ENCODE measurements around the gene ZC3H10. TPM values are rescaled to one million over a fixed set of nuclear protein-coding genes. Genes with fewer than 3 reads are reported as not detected.

ZC3H10 gene
- total and polyA plus RNA-seq, 8 donors, result 4.2 to 8.7 (median 5.9) TPM

DNA sequence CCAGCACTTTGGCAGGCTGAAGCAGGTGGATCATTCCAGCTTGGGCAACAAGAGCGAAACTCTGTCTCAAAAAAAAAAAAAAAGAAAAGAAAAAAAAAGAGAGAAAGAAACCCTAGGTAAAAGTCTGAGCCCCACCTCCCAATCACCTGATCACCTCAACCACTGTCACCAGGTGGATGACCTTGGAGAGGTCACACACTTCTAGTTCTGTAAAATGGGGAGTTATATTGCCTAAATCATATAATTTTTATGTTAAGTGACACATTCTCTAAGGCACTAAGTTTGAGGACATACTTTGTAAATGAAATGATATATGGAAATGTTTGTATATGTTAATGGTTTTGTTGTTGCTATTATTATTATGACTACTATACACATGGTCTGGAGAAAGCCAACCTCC, 39.6 kb upstream of the ZC3H10 start:
- peak overlapping the region; percentile 82 to 85 for H3K27ac ChIP-seq
- TF ChIP-seq, protein P1, sequence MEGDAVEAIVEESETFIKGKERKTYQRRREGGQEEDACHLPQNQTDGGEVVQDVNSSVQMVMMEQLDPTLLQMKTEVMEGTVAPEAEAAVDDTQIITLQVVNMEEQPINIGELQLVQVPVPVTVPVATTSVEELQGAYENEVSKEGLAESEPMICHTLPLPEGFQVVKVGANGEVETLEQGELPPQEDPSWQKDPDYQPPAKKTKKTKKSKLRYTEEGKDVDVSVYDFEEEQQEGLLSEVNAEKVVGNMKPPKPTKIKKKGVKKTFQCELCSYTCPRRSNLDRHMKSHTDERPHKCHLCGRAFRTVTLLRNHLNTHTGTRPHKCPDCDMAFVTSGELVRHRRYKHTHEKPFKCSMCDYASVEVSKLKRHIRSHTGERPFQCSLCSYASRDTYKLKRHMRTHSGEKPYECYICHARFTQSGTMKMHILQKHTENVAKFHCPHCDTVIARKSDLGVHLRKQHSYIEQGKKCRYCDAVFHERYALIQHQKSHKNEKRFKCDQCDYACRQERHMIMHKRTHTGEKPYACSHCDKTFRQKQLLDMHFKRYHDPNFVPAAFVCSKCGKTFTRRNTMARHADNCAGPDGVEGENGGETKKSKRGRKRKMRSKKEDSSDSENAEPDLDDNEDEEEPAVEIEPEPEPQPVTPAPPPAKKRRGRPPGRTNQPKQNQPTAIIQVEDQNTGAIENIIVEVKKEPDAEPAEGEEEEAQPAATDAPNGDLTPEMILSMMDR (IDR thresholded peaks at IDR 0.05), result no peak
- intact Hi-C loops (cut with DNase I), result no loop called here

DNA sequence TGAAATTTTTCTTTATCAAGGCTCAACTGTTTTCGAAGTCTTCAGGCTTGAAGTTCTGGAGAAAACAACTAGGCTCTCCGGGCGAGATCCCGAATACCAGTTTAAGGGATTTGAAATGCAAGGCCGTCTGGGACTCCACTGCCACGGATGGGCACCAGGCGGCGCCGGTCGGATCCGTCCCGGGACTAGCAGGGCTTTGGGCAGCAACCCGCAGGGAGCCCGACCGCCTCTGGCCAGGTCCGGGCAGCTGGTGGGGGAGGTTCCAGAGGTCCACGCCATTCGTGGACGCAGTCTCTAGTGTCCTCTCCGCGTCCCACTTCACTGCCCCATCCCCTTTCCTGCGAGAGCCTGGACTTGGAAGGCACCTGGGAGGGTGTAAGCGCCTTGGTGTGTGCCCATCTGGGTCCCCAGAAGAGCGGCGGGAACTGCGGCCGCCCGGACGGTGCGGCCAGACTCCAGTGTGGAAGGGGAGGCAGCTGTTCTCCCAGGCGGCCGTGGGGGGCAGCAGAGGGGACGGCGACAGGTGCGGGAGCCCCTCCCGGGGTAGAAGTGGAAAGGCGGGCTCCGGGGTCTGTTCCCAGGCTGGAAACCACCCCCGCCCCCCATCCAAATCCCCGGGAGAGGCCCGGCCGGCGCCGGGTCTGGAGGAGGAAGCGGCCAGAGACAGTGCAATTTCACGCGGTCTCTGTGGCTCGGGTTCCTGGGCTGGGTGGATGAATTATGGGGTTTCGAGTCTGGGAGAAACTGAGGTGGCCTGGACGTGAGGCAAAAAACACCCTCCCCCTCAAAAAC, 38.9 kb upstream of the ZC3H10 start:
- intact Hi-C loops (cut with DNase I), result no loop called here
- peak; percentile 68 to 96 (median 85) for DNase-seq
- peak overlapping the region; percentile 41 to 55 for H3K4me3 ChIP-seq
- H3K36me3 ChIP-seq, result no peaks in the 10 kb centered on the region
- peaks cover 0 to 25% of the 10 kb centered on the region in 2 donors for H3K4me1 ChIP-seq
- TF ChIP-seq, protein P1 (IDR thresholded peaks at IDR 0.05), result peak; percentile 68 to 77
- peaks cover 0 to 44% of the 10 kb centered on the region in 2 donors for H3K27me3 ChIP-seq
- peak overlapping the region; percentile 82 to 85 for H3K27ac ChIP-seq
- no peaks in the 10 kb centered on the region for H3K9me3 ChIP-seq
- ATAC-seq, result peak; percentile 84

More for the DNA sequence above, 39.6 kb upstream of the ZC3H10 start:
- DNase-seq, result no peak
- ATAC-seq, result no peak
- Histone ChIP-seq H3K4me3 (no peak overlapping the region), H3K27me3 (peaks cover 0 to 44% of the 10 kb centered on the region in 2 donors), H3K4me1 (peaks cover 0 to 25% of the 10 kb centered on the region in 2 donors), H3K36me3 (no peaks in the 10 kb centered on the region), H3K9me3 (no peaks in the 10 kb centered on the region)

DNA sequence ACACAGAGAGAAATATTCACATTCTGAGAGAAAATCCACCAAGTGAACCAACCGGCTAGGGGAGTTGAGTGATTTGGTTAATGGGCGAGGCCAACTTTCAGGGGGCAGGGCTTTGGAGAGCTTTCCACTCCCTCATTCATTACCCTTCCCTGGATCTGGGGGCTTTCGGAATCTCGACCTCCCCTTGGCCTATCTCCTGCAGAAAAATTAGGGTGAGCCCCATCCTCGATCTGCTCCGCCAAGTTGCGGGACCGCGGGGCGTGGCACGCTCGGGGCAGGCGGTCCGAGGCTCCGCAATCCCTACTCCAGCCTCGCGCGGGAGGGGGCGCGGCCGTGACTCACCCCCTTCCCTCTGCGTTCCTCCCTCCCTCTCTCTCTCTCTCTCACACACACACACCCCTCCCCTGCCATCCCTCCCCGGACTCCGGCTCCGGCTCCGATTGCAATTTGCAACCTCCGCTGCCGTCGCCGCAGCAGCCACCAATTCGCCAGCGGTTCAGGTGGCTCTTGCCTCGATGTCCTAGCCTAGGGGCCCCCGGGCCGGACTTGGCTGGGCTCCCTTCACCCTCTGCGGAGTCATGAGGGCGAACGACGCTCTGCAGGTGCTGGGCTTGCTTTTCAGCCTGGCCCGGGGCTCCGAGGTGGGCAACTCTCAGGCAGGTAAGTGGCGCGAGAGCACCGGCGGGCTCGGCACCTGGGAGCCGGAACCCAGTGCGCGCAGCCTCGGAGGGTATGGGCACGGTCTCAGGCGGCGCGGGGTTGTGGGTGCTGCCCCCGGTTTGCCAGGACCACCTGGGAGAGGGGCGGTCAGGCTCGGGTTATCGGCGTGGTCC, 38.1 kb upstream of the ZC3H10 start, which contains the start of gene ERBB3:
Gene ERBB3 (plus strand): TSS at position 443 of the 833 bp plus-strand sequence. CDS start 136 bp downstream, at position 579.
- TF ChIP-seq, protein P1 (IDR thresholded peaks at IDR 0.05), result no peak
- Histone ChIP-seq H3K27ac (peak within 1 kb of the TSS; percentile 82 to 85), H3K4me3 (peak within 1 kb of the TSS; percentile 41 to 55), H3K27me3 (peaks cover 0 to 44% of the 10 kb centered on the region in 2 donors), H3K36me3 (no peaks in the 10 kb centered on the region), H3K9me3 (no peaks in the 10 kb centered on the region), H3K4me1 (peaks cover 0 to 25% of the 10 kb centered on the region in 2 donors)
- intact Hi-C loops (cut with DNase I), result no loop called here
- ATAC-seq, result peak; percentile 92
- peak; percentile 63 to 93 (median 84) for DNase-seq

DNA sequence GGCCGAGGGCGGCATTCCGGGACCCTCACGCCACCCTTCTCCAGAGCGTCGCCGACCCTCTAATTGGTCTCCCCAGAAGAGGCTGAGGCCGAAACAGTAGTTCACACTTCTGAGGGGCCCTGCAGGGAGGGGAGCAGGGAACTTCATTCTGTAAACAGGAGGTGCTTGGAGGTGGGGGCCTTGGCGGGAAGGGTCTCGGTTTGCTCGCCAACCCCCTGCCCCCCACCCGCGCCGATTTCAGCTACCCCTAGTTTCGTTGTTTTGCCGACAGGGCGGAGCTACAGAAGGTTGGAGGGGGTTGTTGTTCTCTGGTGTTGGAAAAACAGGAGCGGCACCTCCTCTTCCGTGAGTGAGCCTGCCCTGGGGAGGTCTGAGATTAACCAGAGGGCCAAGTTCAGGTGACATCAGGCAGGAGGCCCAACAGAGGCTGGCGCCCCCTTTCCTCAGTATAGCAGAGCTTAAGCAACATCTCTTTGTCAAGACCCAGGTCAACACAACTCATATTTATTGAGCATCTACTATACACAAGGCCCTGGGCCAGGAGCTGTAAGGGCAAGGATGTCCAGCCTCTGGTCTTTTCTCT, 37.4 kb upstream of the ZC3H10 start:
- peak overlapping the region; percentile 82 to 85 for H3K27ac ChIP-seq
- DNase-seq (peak in 1 of 4 donors; percentile 59), ATAC-seq (peak; percentile 55)
- intact Hi-C loops (cut with DNase I), result no loop called here
- H3K9me3 ChIP-seq, result no peaks in the 10 kb centered on the region
- TF ChIP-seq, protein P1 (IDR thresholded peaks at IDR 0.05), result no peak
- H3K4me1 ChIP-seq, result peaks cover 0 to 25% of the 10 kb centered on the region in 2 donors
- no peaks in the 10 kb centered on the region for H3K36me3 ChIP-seq
- H3K27me3 ChIP-seq, result peaks cover 0 to 44% of the 10 kb centered on the region in 2 donors
- peak overlapping the region; percentile 41 to 55 for H3K4me3 ChIP-seq

Measured in left lung (tissue), 10 donors.